ENCODE measurements around the gene IRF2BP1.

IRF2BP1 gene

GRCh38 chr19:45862564-45863334 is 23.2 kb downstream of the IRF2BP1 start, which contains the start of gene SYMPK:
TSS of gene SYMPK (minus strand) at chr19:45863147. CDS start at chr19:45854495, 8,652 bp downstream.
- peak; percentile 89 for DNase-seq (ENCODE audit: low read depth)

- no peak for DNase-seq (ENCODE audit: low read depth)
These were observed 23.7 kb downstream of the IRF2BP1 start for GRCh38 chr19:45862271-45862563.

DNA sequence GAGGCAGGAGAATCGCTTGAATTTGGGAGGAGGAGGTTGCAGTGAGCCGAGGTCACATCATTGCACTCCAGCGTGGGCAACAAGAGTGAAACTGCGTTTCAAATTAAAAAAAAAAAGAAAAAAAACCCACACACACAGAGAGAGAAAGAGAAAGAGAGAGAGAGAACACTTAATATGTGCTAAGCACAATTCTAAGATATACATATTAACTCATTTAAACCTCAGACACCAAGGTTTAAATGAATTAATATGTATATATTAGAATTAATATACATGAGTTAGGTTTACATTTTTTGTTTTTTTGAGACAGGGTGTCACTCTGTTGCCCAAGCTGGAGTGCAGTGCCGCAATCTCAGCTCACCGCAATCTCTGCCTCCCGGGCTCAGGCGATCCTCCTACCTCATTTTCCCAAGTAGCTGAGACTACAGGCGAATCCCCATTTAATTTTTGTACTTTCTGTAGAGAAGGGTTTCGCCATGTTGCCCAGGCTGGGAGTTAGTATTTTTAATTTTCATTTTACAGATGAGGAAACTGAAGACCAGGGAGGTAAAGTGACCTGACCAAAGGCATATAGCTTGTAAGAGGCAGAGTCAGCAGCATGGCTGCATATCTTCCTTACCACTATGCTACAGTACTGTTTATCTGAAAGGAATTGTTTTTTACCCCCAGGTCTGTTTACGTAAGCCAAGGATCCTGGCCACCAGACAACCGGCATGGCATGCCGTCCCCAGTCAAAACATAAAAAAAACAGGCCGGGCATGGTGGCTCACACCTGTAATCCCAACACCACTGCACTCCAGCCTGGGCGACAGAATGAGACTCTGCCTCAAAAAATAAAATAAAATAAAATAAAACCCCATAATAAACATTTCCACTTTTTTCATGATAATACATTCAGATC is 25.3 kb downstream of the IRF2BP1 start:
- DNase-seq (ENCODE audit: low read depth), result no peak

DNA sequence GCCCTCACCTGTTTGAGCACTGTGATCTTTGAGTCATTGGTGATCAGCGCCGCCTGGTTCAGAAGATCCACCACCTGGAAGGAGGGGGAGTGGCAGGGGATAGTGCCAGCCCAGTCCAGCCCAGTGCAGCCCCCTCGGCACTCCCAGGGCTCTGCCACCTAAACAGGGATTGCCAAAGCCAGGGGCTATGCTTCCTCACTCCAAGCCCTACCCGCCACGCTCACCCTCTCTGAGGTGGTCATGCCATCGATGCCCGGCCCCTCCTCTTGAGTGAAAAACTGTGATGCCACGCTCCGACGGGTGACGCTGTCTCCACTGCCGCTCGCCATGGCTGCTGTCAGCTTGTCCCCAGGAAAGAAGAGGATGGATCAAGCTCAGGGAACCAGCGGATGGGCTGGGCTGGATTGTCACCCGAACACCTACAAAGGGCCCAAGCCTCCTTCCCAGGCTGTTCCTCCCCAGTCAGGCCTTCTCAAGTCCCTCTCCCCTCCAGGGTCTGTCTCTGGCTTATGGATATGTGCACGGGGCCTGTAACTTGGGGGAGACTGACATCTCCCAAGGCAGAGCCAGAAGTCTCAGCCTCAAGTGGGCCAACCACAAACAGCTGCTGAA is 31.7 kb downstream of the IRF2BP1 start:
- DNase-seq (ENCODE audit: low read depth), result no peak

DNA sequence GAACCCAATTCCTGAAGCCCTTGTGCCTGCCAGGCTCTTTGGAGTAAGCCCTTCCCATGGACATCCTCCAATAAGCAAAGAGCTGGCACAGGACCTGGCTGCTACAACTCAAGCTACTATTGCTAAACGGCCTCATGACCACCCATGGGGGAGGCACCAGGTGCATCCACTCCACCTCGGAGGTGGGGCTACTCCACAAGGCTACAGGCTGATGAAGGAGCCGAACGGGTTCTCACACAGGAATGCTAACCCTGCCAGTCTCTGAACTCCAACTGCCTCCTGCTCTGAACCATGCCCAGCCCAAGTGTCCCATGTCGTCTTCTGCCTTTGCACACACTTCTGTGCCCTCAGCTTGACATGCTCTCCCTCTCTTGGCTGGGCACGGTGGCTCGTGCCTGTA is 33.0 kb downstream of the IRF2BP1 start:
- DNase-seq (ENCODE audit: low read depth), result no peak

- DNase-seq (ENCODE audit: low read depth), result no peak
These were observed 33.7 kb downstream of the IRF2BP1 start for GRCh38 chr19:45852145-45852750.

DNA sequence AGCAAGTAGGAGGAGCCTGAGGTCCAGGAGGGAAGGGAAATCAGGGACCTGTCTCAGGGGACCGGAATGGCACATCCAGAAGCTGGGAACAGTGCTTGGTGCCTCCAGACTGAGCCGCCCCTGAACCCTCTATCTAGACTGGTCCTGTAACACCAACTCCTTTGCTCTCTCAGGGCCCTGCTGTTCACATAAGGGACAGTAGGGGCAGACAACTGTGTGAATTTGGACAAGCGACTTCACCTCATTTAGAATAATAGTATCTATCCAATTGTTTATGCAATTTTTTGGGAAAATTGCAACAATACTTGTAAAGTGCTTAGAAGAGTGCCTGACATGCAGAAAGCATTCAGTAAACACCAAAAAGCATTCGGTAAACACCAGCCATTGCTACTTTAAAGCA is 37.0 kb downstream of the IRF2BP1 start:
- DNase-seq (ENCODE audit: low read depth), result no peak

GRCh38 chr19:45847663-45848062 is 38.3 kb downstream of the IRF2BP1 start:
- DNase-seq (ENCODE audit: low read depth), result no peak

DNA sequence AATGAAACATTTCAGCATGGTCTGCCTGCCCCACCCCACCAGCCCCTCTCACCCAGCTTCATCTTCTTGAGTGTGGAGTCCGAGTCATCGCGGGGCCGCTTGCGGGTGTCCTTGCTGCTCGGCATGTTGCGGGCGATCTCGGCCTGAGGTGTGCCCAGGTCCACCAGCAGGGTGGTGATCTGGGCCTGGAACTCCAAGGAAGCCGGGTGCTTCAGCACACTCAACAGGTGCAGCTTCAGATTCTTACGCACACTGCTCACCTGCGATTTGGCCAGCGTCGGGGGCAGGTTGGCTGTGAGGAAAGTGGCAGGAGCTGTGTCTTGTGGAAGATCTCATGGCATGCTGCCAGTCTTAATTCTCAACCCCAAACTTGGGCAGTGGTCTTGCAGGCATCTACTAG is 43.7 kb downstream of the IRF2BP1 start:
- DNase-seq (ENCODE audit: low read depth), result no peak

- DNase-seq (ENCODE audit: low read depth), result no peak
These were observed 51.0 kb downstream of the IRF2BP1 start for GRCh38 chr19:45834970-45835369.
